ENCODE measurements around the gene SP100. TPM values are rescaled to one million over a fixed set of nuclear protein-coding genes. Genes with fewer than 3 reads are reported as not detected.

Gene SP100
- total RNA-seq, 2 experiments from 2014 or later = 351 TPM

DNA sequence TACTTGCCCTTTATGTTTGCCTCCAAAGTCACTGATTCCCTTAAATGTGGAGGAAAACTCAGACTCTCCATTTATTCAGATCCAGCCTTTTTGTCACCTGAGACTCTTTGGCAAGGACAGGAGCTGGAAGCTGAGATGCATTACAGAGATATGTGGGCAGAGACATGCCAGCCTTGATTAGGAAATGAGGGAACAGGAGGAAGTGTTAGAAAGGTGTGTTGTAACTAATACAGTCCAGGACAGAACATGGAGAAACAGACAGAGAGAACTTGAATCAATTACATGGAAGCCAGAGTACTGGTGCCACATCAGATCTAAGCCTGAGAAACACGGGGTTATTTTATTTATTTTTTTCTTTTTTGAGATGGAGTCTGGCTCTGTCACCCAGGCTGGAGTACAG, 79.0 kb downstream of the SP100 start:
- H3K36me3 Mint-ChIP-seq (ENCODE audit: low read depth) = peaks cover 93% of the 10 kb centered on the region
- no peak overlapping the region for H3K4me3 Mint-ChIP-seq
- DNase-seq = no peak
- H3K27me3 Mint-ChIP-seq = no peaks in the 10 kb centered on the region
- CTCF ChIA-PET = no interaction called here
- POLR2A ChIA-PET = no interaction called here
- H3K4me1 Mint-ChIP-seq = peaks cover 39% of the 10 kb centered on the region
- H3K9me3 Mint-ChIP-seq = peaks cover 6% of the 10 kb centered on the region
- H3K27ac Mint-ChIP-seq = no peak overlapping the region

DNA sequence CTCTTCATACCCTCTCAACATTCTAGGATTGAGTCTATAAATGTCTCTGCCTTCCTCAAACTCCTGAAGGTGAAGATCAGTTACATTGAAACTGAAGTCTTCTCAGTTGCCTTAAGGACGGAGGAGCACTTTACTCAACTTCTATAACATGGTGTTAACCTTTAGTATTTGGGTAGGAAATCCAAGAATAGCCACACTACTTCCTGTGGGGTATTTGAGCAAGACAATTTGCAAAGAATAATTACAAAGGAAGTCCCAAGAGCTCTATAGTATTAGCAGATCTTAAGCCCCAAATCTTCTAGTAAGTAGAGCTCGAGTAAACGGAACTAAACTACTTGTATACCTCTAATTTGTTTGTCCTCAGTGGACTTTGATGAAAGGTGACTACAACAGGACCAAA, 80.9 kb downstream of the SP100 start:
- Mint-ChIP-seq H3K36me3 (ENCODE audit: low read depth) (peaks cover 91% of the 10 kb centered on the region), H3K9me3 (no peaks in the 10 kb centered on the region), H3K27me3 (no peaks in the 10 kb centered on the region), H3K4me1 (peaks cover 28% of the 10 kb centered on the region), H3K4me3 (no peak overlapping the region), H3K27ac (peak overlapping the region; percentile 78)
- no peak for DNase-seq
- CTCF ChIA-PET = interaction anchor here (1.4 kb wide), 1 partner anchor 301 kb away, joined by 3 read pairs; no protein-coding TSS in a partner anchor
- POLR2A ChIA-PET = no interaction called here

DNA sequence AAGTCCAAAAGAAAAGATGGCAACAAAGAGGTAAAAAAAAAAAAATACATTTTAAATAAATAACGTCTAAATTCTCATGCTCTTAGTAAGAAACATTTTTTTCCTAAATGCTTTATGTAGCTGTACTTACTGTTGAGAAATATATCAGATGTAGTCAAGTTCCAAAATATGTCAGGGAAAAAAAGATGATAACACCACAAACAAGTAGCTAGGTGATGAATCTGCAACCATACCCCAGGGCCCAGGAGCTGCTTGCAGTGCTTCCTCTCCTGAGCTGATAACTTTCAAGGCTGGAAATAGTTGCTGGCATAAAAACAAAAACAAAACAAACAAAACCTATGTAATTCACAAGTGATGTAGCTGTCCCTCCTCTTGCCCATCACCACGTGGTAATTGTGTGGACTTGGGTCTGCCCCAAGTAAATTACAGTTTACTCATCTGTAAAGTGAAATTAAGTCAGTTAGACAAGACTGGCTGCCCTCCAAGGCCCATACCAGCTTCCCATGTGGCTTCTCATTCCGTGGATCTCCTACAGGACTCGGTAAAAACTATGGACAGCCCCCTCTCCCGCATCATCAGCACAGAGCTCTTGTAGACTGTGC, 82.6 kb downstream of the SP100 start:
- CTCF ChIA-PET = interaction anchor here (0.6 to 1.2 kb wide), 2 partner anchors 112 to 117 kb away, joined by 4 read pairs; no protein-coding TSS in a partner anchor
- no peak overlapping the region for H3K4me3 Mint-ChIP-seq
- POLR2A ChIA-PET = no interaction called here
- DNase-seq = no peak
- H3K36me3 Mint-ChIP-seq (ENCODE audit: low read depth) = peaks cover 93% of the 10 kb centered on the region
- no peaks in the 10 kb centered on the region for H3K27me3 Mint-ChIP-seq
- H3K9me3 Mint-ChIP-seq = no peaks in the 10 kb centered on the region
- H3K27ac Mint-ChIP-seq = no peak overlapping the region
- peaks cover 27% of the 10 kb centered on the region for H3K4me1 Mint-ChIP-seq

DNA sequence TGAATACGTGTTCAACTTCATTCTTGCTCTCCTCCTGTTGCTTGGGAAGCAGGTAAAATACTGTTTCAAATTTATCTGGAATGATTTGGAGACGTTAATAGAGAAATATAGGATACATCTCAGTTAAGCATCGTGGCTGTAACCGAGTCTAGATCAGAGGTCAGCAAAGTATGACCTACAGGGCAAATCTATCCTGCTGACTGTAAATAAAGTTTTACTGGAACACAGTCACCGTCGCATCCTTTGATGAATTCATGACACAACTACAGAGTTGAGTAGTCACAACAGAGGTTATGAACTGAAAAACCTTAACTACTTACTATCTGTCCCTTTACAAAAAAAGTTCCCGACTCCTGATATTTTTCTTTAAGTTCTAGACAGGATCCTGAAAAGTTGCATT, 86.6 kb downstream of the SP100 start:
- H3K9me3 Mint-ChIP-seq = no peaks in the 10 kb centered on the region
- peaks cover 92% of the 10 kb centered on the region for H3K36me3 Mint-ChIP-seq (ENCODE audit: low read depth)
- no peak for DNase-seq
- peaks cover 3% of the 10 kb centered on the region for H3K4me1 Mint-ChIP-seq
- H3K27ac Mint-ChIP-seq = no peak overlapping the region
- POLR2A ChIA-PET = no interaction called here
- CTCF ChIA-PET = no interaction called here
- no peaks in the 10 kb centered on the region for H3K27me3 Mint-ChIP-seq
- H3K4me3 Mint-ChIP-seq = no peak overlapping the region

- Mint-ChIP-seq H3K4me1 (no peaks in the 10 kb centered on the region), H3K4me3 (no peak overlapping the region), H3K9me3 (no peaks in the 10 kb centered on the region), H3K27ac (no peak overlapping the region), H3K27me3 (no peaks in the 10 kb centered on the region), H3K36me3 (ENCODE audit: low read depth) (peaks cover 90% of the 10 kb centered on the region)
- no peak for DNase-seq
- POLR2A ChIA-PET = no interaction called here
- CTCF ChIA-PET = no interaction called here
These were observed 87.8 kb downstream of the SP100 start for GRCh38 chr2:230503798-230504197.

GRCh38 chr2:230505162-230505561, 89.2 kb downstream of the SP100 start:
- no peaks in the 10 kb centered on the region for H3K27me3 Mint-ChIP-seq
- no peaks in the 10 kb centered on the region for H3K9me3 Mint-ChIP-seq
- ChIA-PET POLR2A (no interaction called here), CTCF (no interaction called here)
- DNase-seq = no peak
- no peaks in the 10 kb centered on the region for H3K4me1 Mint-ChIP-seq
- peaks cover 92% of the 10 kb centered on the region for H3K36me3 Mint-ChIP-seq (ENCODE audit: low read depth)
- no peak overlapping the region for H3K27ac Mint-ChIP-seq
- H3K4me3 Mint-ChIP-seq = no peak overlapping the region

- no peaks in the 10 kb centered on the region for H3K27me3 Mint-ChIP-seq
- no peak for DNase-seq
- H3K4me3 Mint-ChIP-seq = no peak overlapping the region
- H3K4me1 Mint-ChIP-seq = no peaks in the 10 kb centered on the region
- POLR2A ChIA-PET = no interaction called here
- CTCF ChIA-PET = no interaction called here
- no peak overlapping the region for H3K27ac Mint-ChIP-seq
- no peaks in the 10 kb centered on the region for H3K9me3 Mint-ChIP-seq
- peaks cover 79% of the 10 kb centered on the region for H3K36me3 Mint-ChIP-seq (ENCODE audit: low read depth)
These were observed 97.2 kb downstream of the SP100 start for GRCh38 chr2:230512955-230513748.

- no peak for DNase-seq
- H3K27me3 Mint-ChIP-seq = no peaks in the 10 kb centered on the region
- POLR2A ChIA-PET = no interaction called here
- H3K9me3 Mint-ChIP-seq = peaks cover 32% of the 10 kb centered on the region
- CTCF ChIA-PET = no interaction called here
- H3K27ac Mint-ChIP-seq = no peak overlapping the region
- H3K4me3 Mint-ChIP-seq = no peak overlapping the region
- H3K4me1 Mint-ChIP-seq = no peaks in the 10 kb centered on the region
- H3K36me3 Mint-ChIP-seq (ENCODE audit: low read depth) = peaks cover 63% of the 10 kb centered on the region
These were observed 104.3 kb downstream of the SP100 start for GRCh38 chr2:230520061-230520874.

- peaks cover 64% of the 10 kb centered on the region for H3K36me3 Mint-ChIP-seq (ENCODE audit: low read depth)
- POLR2A ChIA-PET = no interaction called here
- CTCF ChIA-PET = no interaction called here
These were observed 104.8 kb downstream of the SP100 start for GRCh38 chr2:230520875-230521155.

DNA sequence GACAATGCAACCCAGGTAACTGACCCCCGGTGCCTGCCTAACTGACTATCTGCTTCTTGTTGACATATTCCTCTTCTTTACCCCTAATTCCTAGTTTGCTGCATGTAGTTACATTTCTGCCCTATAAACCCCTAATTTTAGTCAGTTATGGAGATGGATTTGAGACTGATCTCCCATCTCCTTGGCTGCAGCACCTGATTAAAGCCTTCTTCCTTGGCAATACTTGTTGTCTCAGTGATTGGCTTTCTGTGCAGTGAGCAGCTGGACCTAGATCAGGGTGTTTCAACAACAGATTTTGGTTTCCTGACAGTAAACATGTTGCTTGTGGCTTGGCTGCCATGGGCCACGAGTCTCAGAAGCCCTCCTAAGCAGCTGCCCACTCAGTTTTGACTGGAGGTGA, 105.4 kb downstream of the SP100 start:
- no peaks in the 10 kb centered on the region for H3K4me1 Mint-ChIP-seq
- CTCF ChIA-PET = no interaction called here
- POLR2A ChIA-PET = no interaction called here
- no peak overlapping the region for H3K4me3 Mint-ChIP-seq
- H3K9me3 Mint-ChIP-seq = peaks cover 36% of the 10 kb centered on the region
- no peak for DNase-seq
- H3K27ac Mint-ChIP-seq = no peak overlapping the region
- no peaks in the 10 kb centered on the region for H3K27me3 Mint-ChIP-seq
- H3K36me3 Mint-ChIP-seq (ENCODE audit: low read depth) = peaks cover 61% of the 10 kb centered on the region

More at GRCh38 chr2:230520875-230521155, 104.8 kb downstream of the SP100 start:
- H3K9me3 Mint-ChIP-seq = peaks cover 36% of the 10 kb centered on the region
- H3K4me3 Mint-ChIP-seq = no peak overlapping the region
- no peak overlapping the region for H3K27ac Mint-ChIP-seq
- H3K27me3 Mint-ChIP-seq = no peaks in the 10 kb centered on the region
- no peak for DNase-seq
- no peaks in the 10 kb centered on the region for H3K4me1 Mint-ChIP-seq

GRCh38 chr2:230525682-230526081, 109.7 kb downstream of the SP100 start:
- Mint-ChIP-seq H3K36me3 (ENCODE audit: low read depth) (peaks cover 69% of the 10 kb centered on the region), H3K9me3 (peaks cover 56% of the 10 kb centered on the region)
- no peak for DNase-seq

DNA sequence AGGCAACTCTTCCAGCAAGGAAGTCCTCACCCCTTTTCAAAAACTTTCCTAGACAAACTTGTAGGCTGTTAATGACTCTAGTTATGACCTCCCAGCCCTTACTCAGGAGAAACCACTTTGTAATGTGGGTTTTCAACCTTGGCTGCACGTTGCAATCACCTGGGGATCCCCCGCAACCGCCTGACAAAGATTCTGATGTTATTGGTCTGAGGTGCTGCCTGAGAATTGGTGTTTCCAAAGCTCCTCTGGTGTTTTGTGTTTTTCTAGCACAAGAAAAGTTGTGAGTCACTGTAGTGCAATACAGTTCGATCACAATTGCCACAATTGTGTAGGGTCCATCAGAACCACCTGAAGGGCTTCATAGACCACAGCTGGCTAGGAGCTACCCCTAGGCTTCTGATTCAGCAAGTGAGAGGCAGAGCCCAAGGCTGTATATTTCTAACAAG, 121.6 kb downstream of the SP100 start:
- H3K9me3 Mint-ChIP-seq = peaks cover 14% of the 10 kb centered on the region
- H3K27me3 Mint-ChIP-seq = no peaks in the 10 kb centered on the region
- H3K27ac Mint-ChIP-seq = no peak overlapping the region
- H3K4me3 Mint-ChIP-seq = no peak overlapping the region
- peaks cover 27% of the 10 kb centered on the region for H3K4me1 Mint-ChIP-seq
- ChIA-PET CTCF (no interaction called here), POLR2A (no interaction called here)
- H3K36me3 Mint-ChIP-seq (ENCODE audit: low read depth) = peaks cover 71% of the 10 kb centered on the region
- no peak for DNase-seq

More at GRCh38 chr2:230525682-230526081, 109.7 kb downstream of the SP100 start:
- POLR2A ChIA-PET = no interaction called here
- Mint-ChIP-seq H3K27me3 (no peaks in the 10 kb centered on the region), H3K4me1 (no peaks in the 10 kb centered on the region), H3K27ac (no peak overlapping the region), H3K4me3 (no peak overlapping the region)
- CTCF ChIA-PET = no interaction called here

DNA sequence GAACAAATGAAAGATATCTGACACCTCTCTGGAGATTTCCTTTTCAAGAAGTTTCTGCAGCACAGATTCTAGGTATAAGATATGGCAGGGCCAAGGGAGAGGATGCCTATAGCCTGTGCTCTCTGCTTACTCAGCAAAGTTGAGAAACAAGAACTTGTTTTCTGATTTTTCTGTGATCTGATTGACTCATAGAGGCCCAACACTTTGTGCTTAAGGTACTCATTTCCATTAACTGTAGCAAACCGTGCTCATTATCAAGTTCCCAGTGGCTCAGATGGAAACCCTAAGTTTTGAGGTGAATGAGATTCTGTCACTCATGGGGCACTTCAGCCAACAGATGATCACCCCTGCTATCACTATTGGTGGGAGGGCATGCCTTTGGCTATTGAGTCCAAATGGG, 124.3 kb downstream of the SP100 start:
- CTCF ChIA-PET = no interaction called here
- H3K36me3 Mint-ChIP-seq (ENCODE audit: low read depth) = peaks cover 84% of the 10 kb centered on the region
- H3K4me3 Mint-ChIP-seq = no peak overlapping the region
- POLR2A ChIA-PET = no interaction called here
- peaks cover 27% of the 10 kb centered on the region for H3K4me1 Mint-ChIP-seq
- H3K27me3 Mint-ChIP-seq = no peaks in the 10 kb centered on the region
- no peak for DNase-seq
- H3K9me3 Mint-ChIP-seq = peaks cover 20% of the 10 kb centered on the region
- no peak overlapping the region for H3K27ac Mint-ChIP-seq

Data from activated CD4-positive, alpha-beta memory T cell treated with anti-CD3 and anti-CD28 coated beads, Interleukin-2, amount 10 ng/mL, durations not matched to agents 7 days and 5 days (primary cell).